HG03520 (cell line): ENCODE data around the gene CDH18.

Experiments used
- ATAC-seq: cut with Tn5 transposase; IDR thresholded peaks from one replicate; pipeline ENCODE4 v1.9.1; 2021; ENCODE audit warnings: mild to moderate bottlenecking, moderate library complexity; ENCODE audit not compliant: unreplicated experiment

CDH18 gene

DNA sequence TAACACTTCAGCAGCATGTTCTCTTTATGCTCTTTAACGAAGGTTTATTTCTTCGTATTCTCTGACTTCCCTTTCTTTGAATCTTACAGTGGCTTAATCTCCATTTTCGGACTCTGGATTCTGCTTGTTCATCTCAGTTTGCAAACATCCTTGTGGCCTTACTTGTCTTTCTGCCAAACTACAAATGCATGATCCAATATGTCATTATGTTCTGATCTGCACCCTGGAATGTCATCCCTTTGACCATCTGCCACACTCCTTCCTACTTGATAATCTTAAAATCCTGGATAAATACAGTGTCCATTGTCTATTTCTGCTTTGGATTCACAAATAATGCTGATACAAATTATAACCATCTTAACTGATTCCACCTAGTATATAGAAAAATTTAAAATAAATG, 499.2 kb downstream of the CDH18 start:
- no peak for ATAC-seq

DNA sequence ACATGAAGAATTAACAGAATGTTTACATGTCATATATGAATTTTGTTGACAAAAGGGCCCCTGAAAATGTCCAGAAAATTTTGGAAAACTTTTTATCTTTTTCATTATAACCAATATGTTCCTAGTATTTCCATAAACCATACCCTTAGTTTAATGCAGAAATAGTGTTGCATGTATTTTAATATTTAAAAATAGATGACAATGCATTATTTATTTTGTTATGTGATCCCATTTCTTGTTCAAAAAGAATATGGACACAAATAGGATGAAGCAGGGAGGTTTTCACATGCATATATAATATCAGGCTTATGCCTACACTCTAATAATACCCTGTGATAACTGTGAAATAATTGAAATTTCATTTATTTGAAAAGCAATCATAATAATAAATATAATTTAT, 500.5 kb downstream of the CDH18 start:
- ATAC-seq, result no peak

- ATAC-seq, result no peak
These were observed 508.4 kb downstream of the CDH18 start for GRCh38 chr5:19479562-19479961.

DNA sequence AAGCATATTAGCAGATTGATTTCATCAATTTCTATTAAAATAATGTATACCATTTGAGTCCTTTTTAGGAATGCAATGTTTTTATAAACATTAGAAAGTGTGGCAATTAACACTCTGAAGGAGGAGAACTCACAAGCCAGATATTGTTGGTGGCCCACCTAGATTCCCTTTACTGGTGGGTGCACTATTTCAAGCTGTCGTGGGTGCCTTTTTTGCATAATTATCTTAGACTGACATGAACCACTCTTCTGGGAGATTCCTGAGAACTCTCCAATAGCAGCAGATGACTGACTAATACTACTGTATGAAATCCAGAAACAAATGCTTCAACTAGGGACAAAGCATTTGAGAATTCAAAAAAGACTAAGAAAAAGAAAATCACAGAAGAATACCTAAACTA, 526.0 kb downstream of the CDH18 start:
- ATAC-seq, result no peak

DNA sequence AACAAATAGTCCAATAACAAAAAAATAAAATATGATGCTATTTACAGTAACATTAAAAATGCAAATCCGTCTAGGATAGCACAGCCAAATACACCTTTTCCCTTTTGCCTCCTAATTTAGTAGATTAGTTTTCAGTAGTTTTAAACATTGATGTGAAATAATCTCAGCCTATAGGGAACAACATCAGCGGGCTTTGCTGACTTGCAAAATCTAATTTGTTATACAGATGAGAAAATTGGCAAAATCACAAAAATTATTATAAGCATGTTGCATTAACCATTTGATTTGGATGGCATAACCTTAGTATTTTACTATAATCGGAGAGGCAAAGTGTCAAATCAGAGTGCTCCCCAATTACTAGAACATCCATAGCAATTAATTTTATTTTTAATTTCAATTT, 563.5 kb downstream of the CDH18 start:
- ATAC-seq, result no peak
